Measurements from ENCODE around the gene ANKRD31. TPM values are rescaled to one million over a fixed set of nuclear protein-coding genes. Genes with fewer than 3 reads are reported as not detected.

The ANKRD31 gene
- total RNA-seq, 1 experiment from 2014 or later: 1.5 TPM

DNA sequence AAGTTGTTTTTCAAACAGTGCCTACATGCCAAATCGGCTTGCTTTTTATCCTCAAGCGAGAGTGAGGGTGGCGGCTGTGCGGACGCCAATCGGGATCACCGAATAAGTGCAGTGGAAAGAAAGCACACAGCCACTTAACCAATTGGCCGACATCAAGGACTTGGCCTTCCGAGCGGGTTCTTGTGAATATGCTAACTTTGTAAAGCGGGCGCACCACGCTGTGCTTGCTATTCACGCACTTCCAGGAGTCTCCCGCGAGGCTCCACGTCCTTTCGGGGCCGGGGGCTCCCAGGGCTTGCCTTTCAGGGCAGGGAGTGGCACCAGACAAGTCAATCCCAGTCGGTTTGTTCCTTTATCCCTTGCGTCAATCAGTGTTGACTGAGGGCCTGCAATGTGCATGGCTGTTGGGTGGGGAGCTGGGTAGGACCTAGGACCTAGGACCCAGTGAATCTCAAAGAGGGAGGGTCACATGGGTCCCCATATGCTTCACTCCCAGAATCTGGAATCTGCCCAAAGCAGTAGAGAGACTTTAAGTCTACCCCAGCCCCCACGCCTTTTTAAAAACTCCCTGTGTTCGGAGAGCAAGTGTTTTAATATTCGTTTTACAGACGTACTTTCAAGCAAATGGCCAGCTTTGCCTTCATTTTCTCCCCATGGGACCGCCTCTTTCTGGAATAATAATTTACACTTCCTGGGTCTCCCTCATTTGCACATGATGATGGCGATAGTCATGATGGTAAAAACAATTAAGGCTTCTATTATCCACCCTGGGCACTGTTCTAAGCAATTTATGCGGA lies 182.3 kb downstream of the ANKRD31 start:
- TF ChIP-seq CTCF (IDR thresholded peaks at IDR 0.05; ENCODE audit: unreplicated experiment): no peak
- Mint-ChIP-seq H3K4me3 (ENCODE audit: low read depth, unreplicated experiment) (peak overlapping the region; percentile 79), H3K9me3 (ENCODE audit: low read depth, unreplicated experiment) (no peaks in the 10 kb centered on the region), H3K36me3 (ENCODE audit: insufficient read depth, unreplicated experiment) (peaks cover 37% of the 10 kb centered on the region), H3K4me1 (ENCODE audit: low read depth, unreplicated experiment) (peaks cover 64% of the 10 kb centered on the region), H3K27me3 (ENCODE audit: unreplicated experiment) (no peaks in the 10 kb centered on the region), H3K27ac (ENCODE audit: unreplicated experiment) (peak overlapping the region; percentile 59)
- CTCF ChIA-PET: interaction anchor here (0.8 to 1.0 kb wide), 3 partner anchors 26 to 117 kb away, joined by 3 read pairs; no protein-coding TSS in a partner anchor
- DNase-seq: peak; percentile 39
- intact Hi-C loops (cut with micrococcal nuclease; ENCODE audit: unreplicated experiment): loop anchor here (5.0 to 10.0 kb wide), 3 partner anchors 107 to 283 kb away; partner anchors contain the start of genes ANKRD31 and HMGCR
- BruUV-seq (replicated peaks): no TSS peak

- BruUV-seq (replicated peaks): no TSS peak
- DNase-seq: peak; percentile 76
- TF ChIP-seq CTCF (IDR thresholded peaks at IDR 0.05; ENCODE audit: unreplicated experiment): no peak
- Mint-ChIP-seq H3K9me3 (ENCODE audit: low read depth, unreplicated experiment) (no peaks in the 10 kb centered on the region), H3K27ac (ENCODE audit: unreplicated experiment) (peak overlapping the region; percentile 59), H3K4me1 (ENCODE audit: low read depth, unreplicated experiment) (peaks cover 70% of the 10 kb centered on the region), H3K4me3 (ENCODE audit: low read depth, unreplicated experiment) (peak overlapping the region; percentile 79), H3K36me3 (ENCODE audit: insufficient read depth, unreplicated experiment) (peaks cover 37% of the 10 kb centered on the region), H3K27me3 (ENCODE audit: unreplicated experiment) (no peaks in the 10 kb centered on the region)
- CTCF ChIA-PET: interaction anchor here (0.8 to 1.8 kb wide), 3 partner anchors 99 to 119 kb away, joined by 3 to 7 read pairs (median 3); no protein-coding TSS in a partner anchor
- intact Hi-C loops (cut with micrococcal nuclease; ENCODE audit: unreplicated experiment): loop anchor here (5.0 to 10.0 kb wide), 3 partner anchors 106 to 284 kb away; partner anchors contain the start of genes ANKRD31 and HMGCR
Measured at GRCh38 chr5:75053304-75054133, 183.2 kb downstream of the ANKRD31 start.

GRCh38 chr5:75053054-75053303 lies 183.7 kb downstream of the ANKRD31 start:
- intact Hi-C loops (cut with micrococcal nuclease; ENCODE audit: unreplicated experiment): loop anchor here (5.0 to 10.0 kb wide), 3 partner anchors 106 to 284 kb away; partner anchors contain the start of genes ANKRD31 and HMGCR
- H3K4me1 Mint-ChIP-seq (ENCODE audit: low read depth, unreplicated experiment): peaks cover 76% of the 10 kb centered on the region
- H3K27ac Mint-ChIP-seq (ENCODE audit: unreplicated experiment): no peak overlapping the region
- CTCF ChIA-PET: interaction anchor here (1.8 kb wide), 1 partner anchor 118 kb away, joined by 7 read pairs; no protein-coding TSS in a partner anchor
- no peaks in the 10 kb centered on the region for H3K27me3 Mint-ChIP-seq (ENCODE audit: unreplicated experiment)
- TF ChIP-seq CTCF (IDR thresholded peaks at IDR 0.05; ENCODE audit: unreplicated experiment): no peak
- no peaks in the 10 kb centered on the region for H3K9me3 Mint-ChIP-seq (ENCODE audit: low read depth, unreplicated experiment)
- peaks cover 37% of the 10 kb centered on the region for H3K36me3 Mint-ChIP-seq (ENCODE audit: insufficient read depth, unreplicated experiment)
- DNase-seq: no peak
- peak overlapping the region; percentile 79 for H3K4me3 Mint-ChIP-seq (ENCODE audit: low read depth, unreplicated experiment)
- BruUV-seq (replicated peaks): no TSS peak

Measured in Calu3 (cell line).